ENCODE results near the gene RAP1A.
"Not testable (repeated sequence)": the region's sequence is repeated elsewhere in the genome, so short reads cannot be mapped to it uniquely, and the experiment has no call there.

The RAP1A gene

GRCh38 chr1:111597426-111597825, 22.2 kb upstream of the RAP1A start:
- DNase-seq (ENCODE audit: extremely low read depth in 1 of 2, low read depth in 1 of 2) = no peak

DNA sequence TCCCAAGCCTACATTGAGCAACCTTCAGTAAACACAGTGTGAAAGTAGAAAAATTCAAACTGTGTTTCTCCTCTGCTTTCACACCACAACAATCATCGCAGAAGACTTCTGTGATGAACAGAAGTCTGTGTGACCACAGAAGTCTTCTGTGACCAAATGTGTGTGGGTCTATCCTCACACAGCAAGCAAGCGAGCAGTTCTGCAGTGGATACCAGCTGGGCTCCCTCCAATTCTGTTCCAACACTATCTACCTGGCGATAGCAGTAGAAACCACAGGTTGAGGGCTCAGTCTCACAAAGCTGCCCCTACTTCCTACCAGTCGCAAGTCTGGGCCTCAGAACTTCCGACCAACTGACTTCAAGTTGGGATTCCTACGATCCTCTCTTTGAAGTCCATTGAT, 21.0 kb upstream of the RAP1A start:
- no peak for DNase-seq (ENCODE audit: extremely low read depth in 1 of 2, low read depth in 1 of 2)

- no peak for DNase-seq (ENCODE audit: extremely low read depth in 1 of 2, low read depth in 1 of 2)
These were observed 19.6 kb upstream of the RAP1A start for GRCh38 chr1:111599781-111600693.

DNA sequence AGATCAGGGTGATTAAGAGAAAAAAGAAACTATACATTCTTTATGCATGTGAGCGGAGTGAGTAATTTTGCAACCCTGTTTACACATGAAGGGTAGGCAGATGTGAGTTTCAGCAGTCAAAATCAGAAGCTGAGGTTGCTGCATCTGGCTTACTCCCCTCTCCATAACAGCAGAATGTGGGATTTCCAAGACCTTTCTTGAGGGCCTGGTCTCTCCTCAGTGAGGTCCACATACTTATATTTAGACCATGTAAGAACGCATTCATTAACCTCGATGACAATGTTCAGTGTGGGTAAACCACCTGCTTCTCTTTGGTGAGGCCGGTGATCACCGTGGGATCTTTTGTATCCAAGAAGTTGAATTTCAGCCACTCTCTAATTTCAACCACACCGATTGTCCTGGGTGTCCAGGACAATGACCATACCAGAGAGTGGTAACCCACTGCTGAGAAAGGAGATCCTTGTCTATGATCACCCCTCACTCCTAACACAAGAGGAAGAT, 18.7 kb upstream of the RAP1A start:
- DNase-seq (ENCODE audit: extremely low read depth in 1 of 2, low read depth in 1 of 2) = no peak

- DNase-seq (ENCODE audit: extremely low read depth in 1 of 2, low read depth in 1 of 2) = no peak
These were observed 17.3 kb upstream of the RAP1A start for GRCh38 chr1:111602302-111602701.

DNA sequence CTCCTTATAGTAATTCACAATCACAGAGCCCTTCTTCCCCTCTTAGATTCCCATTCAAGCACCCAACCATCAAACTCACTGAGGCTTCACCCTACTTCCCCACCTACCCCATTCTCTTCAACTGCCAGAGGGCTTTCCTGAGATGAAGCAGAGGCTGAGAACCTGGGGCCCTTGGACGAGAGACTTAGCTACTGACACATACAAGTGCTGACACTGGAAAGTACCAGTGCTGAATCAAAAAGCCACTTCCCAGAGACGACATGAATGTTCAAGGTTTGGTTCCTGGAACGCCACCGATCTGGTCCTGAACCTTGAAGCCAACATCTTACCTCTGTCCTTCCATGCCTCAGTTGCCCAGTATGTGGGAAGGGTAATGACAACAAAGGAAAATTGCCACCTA, 16.6 kb upstream of the RAP1A start:
- peak in 1 of 2 donors; percentile 56 for DNase-seq (ENCODE audit: extremely low read depth in 1 of 2, low read depth in 1 of 2)

GRCh38 chr1:111603979-111604378, 15.6 kb upstream of the RAP1A start:
- peak; percentile 51 to 83 for DNase-seq (ENCODE audit: extremely low read depth in 1 of 2, low read depth in 1 of 2)

GRCh38 chr1:111604931-111605330, 14.7 kb upstream of the RAP1A start:
- DNase-seq (ENCODE audit: extremely low read depth in 1 of 2, low read depth in 1 of 2) = no peak

DNA sequence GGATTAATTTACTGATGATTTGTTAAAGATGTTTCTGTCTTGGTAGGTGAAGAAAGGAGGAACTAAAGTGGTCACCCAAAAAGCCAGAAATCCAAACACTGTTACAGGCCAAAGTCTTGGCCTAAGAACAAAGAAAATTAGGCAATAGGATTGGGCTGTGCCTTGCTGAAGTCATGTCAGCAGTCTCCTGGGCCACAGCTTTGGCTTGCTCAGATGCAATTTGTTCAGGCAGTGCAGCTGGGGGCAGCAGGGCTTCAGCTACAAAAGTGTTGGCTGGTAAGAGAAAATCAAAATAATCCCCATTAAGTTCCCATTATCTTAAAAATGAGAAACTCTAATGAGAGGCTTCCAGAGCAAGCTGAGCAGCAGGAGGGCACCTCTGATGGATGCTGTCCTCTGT, 14.0 kb upstream of the RAP1A start:
- DNase-seq (ENCODE audit: extremely low read depth in 1 of 2, low read depth in 1 of 2) = no peak

DNA sequence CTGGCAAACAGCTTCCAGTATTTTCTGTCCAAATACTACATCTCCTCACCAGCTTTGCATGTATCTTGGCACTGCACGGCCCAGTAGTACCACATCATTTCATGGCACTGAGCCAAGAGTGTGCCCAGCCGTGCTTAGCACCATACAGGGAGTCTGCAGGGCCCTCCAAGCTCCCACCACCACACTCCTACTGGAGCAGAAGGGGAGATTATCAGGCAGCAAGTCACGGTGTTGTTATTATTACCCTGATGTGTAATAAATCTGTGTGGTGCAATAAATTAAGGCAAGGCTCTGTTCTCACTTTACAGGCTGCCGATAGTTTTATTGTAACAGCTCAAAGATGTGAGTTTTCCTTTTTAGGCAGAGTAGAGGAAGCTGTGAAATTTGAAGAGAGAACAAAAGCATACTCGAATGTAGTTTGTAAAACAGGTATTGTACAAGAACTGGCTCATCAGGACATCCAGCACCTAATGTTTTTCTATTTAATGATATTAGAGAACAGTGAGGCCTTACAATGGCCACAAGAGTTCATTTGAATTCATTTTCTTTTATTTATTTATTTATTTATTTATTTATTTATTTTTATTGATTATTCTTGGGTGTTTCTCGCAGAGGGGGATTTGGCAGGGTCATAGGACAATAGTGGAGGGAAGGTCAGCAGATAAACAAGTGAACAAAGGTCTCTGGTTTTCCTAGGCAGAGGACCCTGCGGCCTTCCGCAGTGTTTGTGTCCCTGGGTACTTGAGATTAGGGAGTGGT, 13.0 kb upstream of the RAP1A start:
- not testable (repeated sequence) for DNase-seq (ENCODE audit: extremely low read depth in 1 of 2, low read depth in 1 of 2)

DNA sequence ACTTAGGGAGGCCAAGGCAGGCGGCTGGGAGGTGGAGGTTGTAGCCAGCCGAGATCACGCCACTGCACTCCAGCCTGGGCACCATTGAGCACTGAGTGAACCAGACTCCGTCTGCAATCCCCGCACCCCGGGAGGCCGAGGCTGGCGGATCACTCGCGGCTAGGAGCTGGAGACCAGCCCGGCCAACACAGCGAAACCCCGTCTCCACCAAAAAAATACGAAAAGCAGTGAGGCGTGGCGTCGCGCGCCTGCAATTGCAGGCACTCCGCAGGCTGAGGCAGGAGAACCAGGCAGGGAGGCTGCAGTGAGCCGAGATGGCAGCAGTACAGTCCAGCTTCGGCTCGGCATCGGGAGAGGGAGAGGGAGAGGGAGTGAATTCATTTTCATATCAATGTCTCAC, 11.1 kb upstream of the RAP1A start:
- DNase-seq (ENCODE audit: extremely low read depth in 1 of 2, low read depth in 1 of 2) = not testable (repeated sequence)

- no peak for DNase-seq (ENCODE audit: extremely low read depth in 1 of 2, low read depth in 1 of 2)
These were observed 7.6 kb upstream of the RAP1A start for GRCh38 chr1:111611986-111612385.

DNA sequence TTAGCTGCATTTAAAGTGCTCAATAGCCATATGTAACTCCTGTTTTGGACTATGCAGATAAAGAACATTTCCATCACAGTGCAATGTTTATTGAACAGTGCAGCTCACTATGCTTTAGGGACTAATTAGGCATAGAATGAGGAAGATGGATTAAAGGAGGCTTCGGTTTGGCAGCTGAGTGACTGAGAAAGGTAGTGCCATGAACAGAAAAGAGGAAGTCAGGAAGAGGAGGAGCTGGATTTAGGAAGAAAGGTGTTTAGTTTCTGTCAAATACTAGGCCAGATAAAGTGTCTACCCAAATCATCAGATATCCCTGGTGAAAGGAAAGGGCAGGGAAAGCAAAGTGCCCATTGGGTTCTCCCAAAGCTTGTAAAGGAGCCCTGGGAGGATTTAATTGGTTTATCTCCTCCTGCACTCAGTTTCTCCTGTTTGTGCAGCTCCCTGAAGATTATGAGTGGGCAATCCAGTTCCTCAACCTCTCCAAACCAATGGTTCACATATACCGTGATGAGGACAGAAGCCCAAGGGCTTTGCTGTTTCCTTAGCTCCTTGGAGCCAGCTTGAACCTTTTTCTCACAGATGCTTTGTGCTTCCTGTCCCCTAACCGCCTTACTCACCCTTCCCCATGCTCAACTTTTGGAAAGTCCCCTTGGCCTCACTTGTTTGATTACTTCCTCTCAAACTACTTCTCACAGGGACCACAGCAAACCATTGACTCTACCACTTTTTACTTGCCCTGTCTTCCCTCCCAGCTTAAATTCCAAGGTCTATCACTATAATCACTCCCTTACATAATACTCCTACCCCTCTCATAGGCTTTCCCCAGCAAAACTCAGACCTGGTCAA, 3.5 kb upstream of the RAP1A start:
- DNase-seq (ENCODE audit: extremely low read depth in 1 of 2, low read depth in 1 of 2) = no peak

DNA sequence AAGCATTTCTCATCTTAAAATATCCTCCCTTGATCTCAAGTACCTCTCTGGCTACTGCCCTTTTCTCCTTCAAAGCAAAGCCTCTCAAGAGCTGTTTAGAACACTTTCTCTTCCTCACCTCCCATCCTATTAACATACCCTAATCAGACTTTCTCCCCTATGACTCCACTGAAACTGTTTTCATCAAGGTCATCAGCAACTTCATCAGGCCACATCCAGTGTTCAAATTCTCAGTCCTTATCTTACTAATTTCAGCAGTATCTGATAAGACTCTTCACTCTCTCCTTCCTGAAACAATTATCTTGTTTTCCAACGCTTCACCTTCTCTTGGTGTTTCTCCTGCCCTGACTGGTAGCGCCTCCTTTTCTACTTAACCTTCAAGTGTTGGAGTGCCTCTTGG, 1.5 kb upstream of the RAP1A start:
- DNase-seq (ENCODE audit: extremely low read depth in 1 of 2, low read depth in 1 of 2) = no peak

DNA sequence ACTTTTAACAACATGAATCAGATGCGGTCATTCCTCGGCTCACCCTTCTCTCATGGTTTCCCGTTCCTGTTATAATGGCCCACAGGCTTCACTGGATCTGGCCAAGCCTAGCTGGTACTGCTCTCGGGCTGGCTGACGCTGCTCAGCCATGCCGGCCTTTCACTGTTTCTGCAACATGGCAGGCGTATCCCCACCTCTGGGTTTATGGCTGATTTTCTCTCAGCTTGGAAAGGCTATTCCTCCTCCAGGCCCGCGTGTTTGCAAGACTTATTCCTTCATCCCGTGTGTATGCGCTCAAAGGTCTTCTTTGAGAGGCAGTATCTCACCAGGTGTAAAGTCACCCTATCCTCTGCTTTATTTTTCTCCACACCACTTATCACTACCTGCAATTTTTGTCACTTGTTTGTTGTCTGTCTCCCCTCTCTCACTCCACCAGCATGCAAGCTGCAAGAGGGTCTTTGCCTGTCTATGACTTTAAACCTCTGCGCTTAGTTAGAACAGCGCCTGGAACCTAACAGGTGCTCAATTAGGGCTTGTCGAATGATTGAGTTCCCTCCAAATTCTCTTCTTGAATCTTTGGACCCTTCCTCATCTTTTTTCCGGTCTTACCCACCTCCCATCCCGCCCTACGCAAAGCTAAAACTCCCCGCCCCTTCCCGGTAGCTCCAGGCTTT, 491 bp upstream of the RAP1A start:
- DNase-seq (ENCODE audit: extremely low read depth in 1 of 2, low read depth in 1 of 2) = no peak

GRCh38 chr1:111620441-111620971, 917 bp downstream of the RAP1A start:
- DNase-seq (ENCODE audit: extremely low read depth in 1 of 2, low read depth in 1 of 2) = no peak

DNA sequence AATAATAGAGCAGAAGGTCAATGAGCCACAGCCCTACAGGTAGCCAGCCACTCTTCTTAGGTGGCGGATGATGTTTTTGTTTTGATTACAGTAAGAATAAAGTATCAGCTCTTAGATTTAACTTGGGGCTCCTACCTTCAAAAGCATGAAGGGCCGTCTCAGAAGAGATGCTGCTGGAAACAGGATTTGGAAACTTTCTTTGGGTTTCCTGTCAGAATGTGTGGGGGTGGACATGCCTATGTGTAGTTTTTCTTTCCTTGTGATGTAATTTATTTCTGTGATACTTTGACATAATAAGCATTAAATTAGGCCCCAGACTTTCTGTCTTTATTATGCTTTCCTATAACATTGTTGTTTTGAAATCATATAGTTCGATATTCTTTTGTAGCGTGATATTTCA, 1.5 kb downstream of the RAP1A start:
- DNase-seq (ENCODE audit: extremely low read depth in 1 of 2, low read depth in 1 of 2) = no peak

- DNase-seq (ENCODE audit: extremely low read depth in 1 of 2, low read depth in 1 of 2) = no peak
These were observed 2.6 kb downstream of the RAP1A start for GRCh38 chr1:111622166-111622565.

DNA sequence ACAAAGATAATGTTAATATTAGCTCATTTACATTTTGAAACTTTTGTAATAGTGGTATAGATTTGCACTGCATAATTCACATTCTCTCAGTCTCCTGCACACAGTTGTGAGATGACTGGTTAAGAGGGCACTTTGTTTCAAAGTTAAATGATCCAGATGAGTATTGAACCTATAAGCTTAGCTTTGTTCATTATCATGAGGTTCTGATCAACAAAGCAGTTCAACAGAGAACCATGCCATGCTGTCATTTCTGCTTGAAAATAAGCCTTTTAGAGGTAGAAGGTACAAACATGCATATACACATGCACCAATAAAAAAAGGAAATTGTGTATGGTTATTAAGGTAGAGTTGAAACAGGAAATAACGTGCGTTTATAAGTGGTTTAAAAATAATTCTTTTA, 4.8 kb downstream of the RAP1A start:
- DNase-seq (ENCODE audit: extremely low read depth in 1 of 2, low read depth in 1 of 2) = no peak

GRCh38 chr1:111625276-111625675, 5.7 kb downstream of the RAP1A start:
- DNase-seq (ENCODE audit: extremely low read depth in 1 of 2, low read depth in 1 of 2) = no peak
